ENCODE measurements around the gene CEP85L.

Gene CEP85L

GRCh38 chr6:118511930-118512715 lies 139.3 kb downstream of the CEP85L start:
- H3K36me3 ChIP-seq (ENCODE audit: insufficient read depth, low read length): peaks cover 10% of the 10 kb centered on the region; the same call in 1 of the 2 replicates
- H3K4me3 ChIP-seq (ENCODE audit: low read depth in 1 of 2, low read length in 2 of 2): no peak overlapping the region
- H3K9ac ChIP-seq (ENCODE audit: low read depth, low read length): no peak overlapping the region
- H4K20me1 ChIP-seq (ENCODE audit: insufficient read depth, low read length): no peaks in the 10 kb centered on the region
- no peaks in the 10 kb centered on the region for H3K27me3 ChIP-seq (ENCODE audit: insufficient read depth, low read length, poor library complexity)
- TF ChIP-seq, protein P1, sequence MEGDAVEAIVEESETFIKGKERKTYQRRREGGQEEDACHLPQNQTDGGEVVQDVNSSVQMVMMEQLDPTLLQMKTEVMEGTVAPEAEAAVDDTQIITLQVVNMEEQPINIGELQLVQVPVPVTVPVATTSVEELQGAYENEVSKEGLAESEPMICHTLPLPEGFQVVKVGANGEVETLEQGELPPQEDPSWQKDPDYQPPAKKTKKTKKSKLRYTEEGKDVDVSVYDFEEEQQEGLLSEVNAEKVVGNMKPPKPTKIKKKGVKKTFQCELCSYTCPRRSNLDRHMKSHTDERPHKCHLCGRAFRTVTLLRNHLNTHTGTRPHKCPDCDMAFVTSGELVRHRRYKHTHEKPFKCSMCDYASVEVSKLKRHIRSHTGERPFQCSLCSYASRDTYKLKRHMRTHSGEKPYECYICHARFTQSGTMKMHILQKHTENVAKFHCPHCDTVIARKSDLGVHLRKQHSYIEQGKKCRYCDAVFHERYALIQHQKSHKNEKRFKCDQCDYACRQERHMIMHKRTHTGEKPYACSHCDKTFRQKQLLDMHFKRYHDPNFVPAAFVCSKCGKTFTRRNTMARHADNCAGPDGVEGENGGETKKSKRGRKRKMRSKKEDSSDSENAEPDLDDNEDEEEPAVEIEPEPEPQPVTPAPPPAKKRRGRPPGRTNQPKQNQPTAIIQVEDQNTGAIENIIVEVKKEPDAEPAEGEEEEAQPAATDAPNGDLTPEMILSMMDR (IDR thresholded peaks at IDR 0.05; ENCODE audit: borderline replicate concordance, extremely low read depth, low read length, poor library complexity, severe bottlenecking): no peak
- TF ChIP-seq EZH2 (IDR thresholded peaks at IDR 0.05; ENCODE audit: borderline replicate concordance, low read depth, low read length, severe bottlenecking): no peak
- ATAC-seq (ENCODE audit: insufficient read depth, low read depth): no peak
- no peak for DNase-seq
- H3K9me3 ChIP-seq (ENCODE audit: insufficient read depth, low read length, severe bottlenecking): no peaks in the 10 kb centered on the region
- H3K27ac ChIP-seq (ENCODE audit: low read length): no peak overlapping the region
- no peaks in the 10 kb centered on the region for H3K4me1 ChIP-seq (ENCODE audit: insufficient read depth, low read length)
- no peak overlapping the region for H2AFZ ChIP-seq (ENCODE audit: low read depth, low read length)
- H3K4me2 ChIP-seq (ENCODE audit: insufficient read depth, low read length): no peak overlapping the region
- H3K79me2 ChIP-seq (ENCODE audit: insufficient read depth, low read length): peaks cover 9% of the 10 kb centered on the region

DNA sequence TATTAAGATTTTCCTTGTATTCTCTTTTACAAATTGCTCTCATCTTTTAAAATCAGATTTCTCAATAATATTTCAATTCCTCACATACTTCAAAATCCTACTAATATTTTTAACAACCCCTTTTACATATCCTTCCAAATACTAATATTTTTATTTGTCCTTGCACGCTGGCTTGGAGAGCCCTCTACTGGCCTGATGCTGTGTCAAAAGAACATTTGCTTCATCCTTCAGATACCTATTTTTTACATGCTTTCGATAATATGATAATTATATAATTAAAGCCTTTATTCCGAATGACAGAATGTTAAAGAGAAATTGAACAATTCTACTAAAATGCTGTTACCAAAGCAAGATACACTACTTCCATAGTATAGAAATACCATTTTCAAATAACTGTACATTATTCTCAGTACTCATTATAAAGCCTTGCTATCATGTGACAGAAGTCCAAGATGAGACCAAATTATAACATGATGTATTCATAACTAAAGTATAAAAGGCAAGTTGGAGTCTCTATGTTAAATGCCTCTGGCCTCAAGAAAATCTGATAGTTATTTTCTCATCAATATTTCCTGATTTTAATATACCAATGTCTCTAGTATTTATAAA lies 142.3 kb downstream of the CEP85L start:
- no peaks in the 10 kb centered on the region for H3K4me1 ChIP-seq (ENCODE audit: insufficient read depth, low read length)
- no peak overlapping the region for H3K9ac ChIP-seq (ENCODE audit: low read depth, low read length)
- H4K20me1 ChIP-seq (ENCODE audit: insufficient read depth, low read length): no peaks in the 10 kb centered on the region
- no peak overlapping the region for H3K4me2 ChIP-seq (ENCODE audit: insufficient read depth, low read length)
- no peaks in the 10 kb centered on the region for H3K27me3 ChIP-seq (ENCODE audit: insufficient read depth, low read length, poor library complexity)
- H2AFZ ChIP-seq (ENCODE audit: low read depth, low read length): no peak overlapping the region
- ATAC-seq (ENCODE audit: insufficient read depth, low read depth) (no peak), DNase-seq (peak; percentile 15)
- H3K4me3 ChIP-seq (ENCODE audit: low read depth in 1 of 2, low read length in 2 of 2): no peak overlapping the region
- TF ChIP-seq EZH2 (IDR thresholded peaks at IDR 0.05; ENCODE audit: borderline replicate concordance, low read depth, low read length, severe bottlenecking): no peak
- TF ChIP-seq, protein P1 (IDR thresholded peaks at IDR 0.05; ENCODE audit: borderline replicate concordance, extremely low read depth, low read length, poor library complexity, severe bottlenecking): peak; percentile 44
- H3K9me3 ChIP-seq (ENCODE audit: insufficient read depth, low read length, severe bottlenecking): no peaks in the 10 kb centered on the region
- peaks cover 27% of the 10 kb centered on the region for H3K36me3 ChIP-seq (ENCODE audit: insufficient read depth, low read length)
- H3K79me2 ChIP-seq (ENCODE audit: insufficient read depth, low read length): peaks cover 14% of the 10 kb centered on the region
- no peak overlapping the region for H3K27ac ChIP-seq (ENCODE audit: low read length)

DNA sequence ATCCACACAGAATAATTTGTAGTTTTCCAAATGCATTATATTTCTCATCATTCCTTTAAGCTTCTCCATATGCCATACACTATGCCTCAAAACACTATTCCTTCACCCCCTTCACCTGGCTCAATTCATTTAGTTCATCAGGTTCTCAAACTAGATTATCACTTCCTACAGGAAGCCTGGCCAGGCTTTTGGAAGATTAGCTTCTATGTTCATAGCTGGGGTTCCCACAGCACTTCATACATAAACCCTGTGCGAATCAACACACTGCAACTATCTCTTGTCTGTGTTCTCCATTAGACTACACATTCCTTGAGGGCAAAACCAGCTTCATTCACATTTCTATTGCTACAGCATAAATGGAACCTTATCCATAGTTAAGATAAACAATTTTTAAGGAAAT lies 143.8 kb downstream of the CEP85L start:
- H3K79me2 ChIP-seq (ENCODE audit: insufficient read depth, low read length): peaks cover 11% of the 10 kb centered on the region
- DNase-seq (no peak), ATAC-seq (ENCODE audit: insufficient read depth, low read depth) (no peak)
- TF ChIP-seq EZH2 (IDR thresholded peaks at IDR 0.05; ENCODE audit: borderline replicate concordance, low read depth, low read length, severe bottlenecking): no peak
- TF ChIP-seq, protein P1 (IDR thresholded peaks at IDR 0.05; ENCODE audit: borderline replicate concordance, extremely low read depth, low read length, poor library complexity, severe bottlenecking): no peak
- peaks cover 40% of the 10 kb centered on the region for H3K36me3 ChIP-seq (ENCODE audit: insufficient read depth, low read length)
- no peak overlapping the region for H3K9ac ChIP-seq (ENCODE audit: low read depth, low read length)
- H3K4me1 ChIP-seq (ENCODE audit: insufficient read depth, low read length): no peaks in the 10 kb centered on the region
- no peak overlapping the region for H3K4me3 ChIP-seq (ENCODE audit: low read depth in 1 of 2, low read length in 2 of 2)
- no peaks in the 10 kb centered on the region for H3K9me3 ChIP-seq (ENCODE audit: insufficient read depth, low read length, severe bottlenecking)
- H4K20me1 ChIP-seq (ENCODE audit: insufficient read depth, low read length): no peaks in the 10 kb centered on the region
- H3K4me2 ChIP-seq (ENCODE audit: insufficient read depth, low read length): no peak overlapping the region
- no peak overlapping the region for H3K27ac ChIP-seq (ENCODE audit: low read length)
- H3K27me3 ChIP-seq (ENCODE audit: insufficient read depth, low read length, poor library complexity): no peaks in the 10 kb centered on the region
- no peak overlapping the region for H2AFZ ChIP-seq (ENCODE audit: low read depth, low read length)
